SW480 (cell line): Measurements from ENCODE around the gene TULP3.

Experiments
- DNase-seq: peaks from one replicate; pipeline ENCODE4 v3.0.0-alpha.2; 2016; ENCODE audit warnings: low spot score

Gene TULP3

GRCh38 chr12:2930865-2931264 is 40.2 kb downstream of the TULP3 start:
- DNase-seq: no peak

- no peak for DNase-seq
These were observed 42.9 kb downstream of the TULP3 start for GRCh38 chr12:2933586-2933985.

- no peak for DNase-seq
These were observed 43.7 kb downstream of the TULP3 start for GRCh38 chr12:2934371-2934770.

GRCh38 chr12:2936301-2936700 is 45.6 kb downstream of the TULP3 start:
- no peak for DNase-seq

GRCh38 chr12:2937500-2937899 is 46.8 kb downstream of the TULP3 start:
- DNase-seq: no peak

GRCh38 chr12:2939191-2939590 is 48.5 kb downstream of the TULP3 start:
- DNase-seq: no peak

- no peak for DNase-seq
These were observed 49.9 kb downstream of the TULP3 start for GRCh38 chr12:2940564-2940963.

DNA sequence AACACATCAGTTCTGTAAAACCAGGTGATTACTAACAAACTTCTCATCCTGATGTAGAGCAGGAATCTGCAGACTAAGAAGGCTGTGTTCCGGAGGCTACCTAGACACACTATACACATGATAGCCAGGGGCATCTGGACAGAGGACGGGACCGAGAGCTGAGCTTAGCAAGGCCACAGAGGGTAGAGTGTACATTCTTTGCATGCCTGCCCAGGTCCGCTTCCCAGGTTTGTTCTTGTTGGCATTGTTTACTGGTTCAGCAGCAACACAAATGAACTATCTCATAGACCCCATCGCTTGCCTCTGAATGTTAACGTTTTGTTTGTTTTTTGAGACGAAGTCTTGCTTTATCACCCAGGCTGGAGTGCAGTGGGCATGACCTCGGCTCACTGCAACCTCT is 50.8 kb downstream of the TULP3 start:
- no peak for DNase-seq

- peak; percentile 72 for DNase-seq
These were observed 53.8 kb downstream of the TULP3 start for GRCh38 chr12:2944401-2945047.

- DNase-seq: no peak
These were observed 58.7 kb downstream of the TULP3 start for GRCh38 chr12:2949411-2949810.

DNA sequence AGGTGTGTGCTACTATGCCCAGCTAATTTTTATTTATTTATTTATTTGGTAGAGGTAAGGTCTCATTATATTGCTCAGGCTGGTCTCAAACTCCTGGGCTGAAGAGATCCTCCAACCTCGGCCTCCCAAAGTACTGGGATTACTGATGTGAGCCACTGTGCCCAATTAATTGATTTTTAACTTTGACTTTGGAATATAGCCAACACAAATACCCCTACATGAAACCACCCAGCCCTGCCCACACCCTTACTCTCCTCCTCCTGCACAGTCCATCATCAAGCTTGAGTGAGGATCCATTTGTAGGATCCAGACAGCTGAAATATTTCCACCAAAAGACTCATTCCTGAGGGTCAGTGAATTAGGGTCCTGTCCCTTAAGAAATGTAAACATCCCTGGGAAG is 65.2 kb downstream of the TULP3 start:
- DNase-seq: no peak

- DNase-seq: no peak
These were observed 67.2 kb downstream of the TULP3 start for GRCh38 chr12:2957816-2958431.

DNA sequence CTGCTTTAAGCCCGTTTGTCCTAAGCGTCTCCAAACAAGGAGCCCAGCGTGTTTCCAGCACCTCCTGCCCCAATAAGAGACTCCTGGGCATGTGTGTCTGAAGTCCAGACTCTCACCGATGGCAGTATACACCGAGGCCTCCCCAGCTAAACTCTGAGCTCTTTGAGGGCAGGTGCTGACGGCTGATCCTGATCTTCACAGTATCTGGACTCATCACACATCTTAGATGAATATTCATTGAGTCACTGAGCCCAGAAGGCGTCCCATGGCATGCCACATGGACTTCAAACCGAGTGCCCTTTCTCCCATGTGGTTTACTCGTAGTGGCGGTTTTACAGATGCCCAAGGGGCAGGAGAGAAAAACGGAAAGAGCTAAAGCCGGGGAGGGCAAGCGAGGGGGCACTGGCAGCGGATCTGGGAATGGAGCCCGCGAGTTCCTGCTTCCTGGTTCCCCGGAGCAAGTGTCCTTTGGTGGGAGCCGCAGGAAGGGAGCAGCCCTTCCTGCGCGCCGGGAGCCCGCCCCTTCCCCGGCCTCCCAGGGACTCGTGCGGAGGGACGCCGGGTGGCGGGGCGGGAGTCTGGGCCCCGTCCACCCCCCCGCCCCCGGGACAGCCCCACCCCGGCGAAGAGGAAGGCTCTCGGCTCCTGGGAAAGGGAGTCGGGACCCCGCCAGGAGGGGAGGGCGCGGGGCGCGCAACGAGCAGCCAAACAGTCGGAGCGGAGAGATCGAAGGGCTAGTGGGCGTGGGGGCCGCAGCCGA is 67.9 kb downstream of the TULP3 start:
- DNase-seq: peak; percentile 95

GRCh38 chr12:2959192-2959504 is 68.5 kb downstream of the TULP3 start, which contains the start of gene TEAD4:
TEAD4 (plus strand) TSS chr12:2959397.
- peak; percentile 91 for DNase-seq

GRCh38 chr12:2959505-2960389 is 69.1 kb downstream of the TULP3 start:
- peak; percentile 79 for DNase-seq

DNA sequence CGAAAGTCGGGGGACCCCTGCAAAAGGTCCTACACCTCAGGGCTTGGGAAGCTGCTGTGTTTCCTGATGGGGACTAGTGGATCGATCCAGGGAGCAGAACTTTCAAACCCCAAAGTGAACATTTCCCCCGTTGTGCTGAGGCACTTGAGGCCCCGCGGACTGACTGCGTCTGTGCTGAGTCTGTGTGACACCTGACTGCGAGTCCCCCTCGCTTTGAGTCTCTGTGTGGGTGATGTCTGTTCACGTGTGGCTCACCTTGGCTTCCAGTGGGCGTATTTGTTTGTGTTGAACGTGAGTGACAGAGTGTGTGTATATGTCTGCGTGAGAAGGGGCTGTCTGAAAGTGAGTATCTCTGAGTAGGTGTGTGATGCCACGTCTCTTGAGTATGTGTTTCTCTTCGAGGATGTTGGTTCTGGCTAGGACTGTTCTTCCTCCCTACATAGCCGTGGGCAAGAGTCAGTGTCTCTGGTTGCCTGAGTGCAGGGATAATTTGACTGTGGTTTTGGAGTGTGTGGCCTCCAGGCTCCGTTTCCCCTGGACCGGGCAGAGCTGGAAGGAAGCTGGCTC is 69.8 kb downstream of the TULP3 start:
- peak; percentile 65 for DNase-seq

- no peak for DNase-seq
These were observed 70.4 kb downstream of the TULP3 start for GRCh38 chr12:2960996-2961616.

DNA sequence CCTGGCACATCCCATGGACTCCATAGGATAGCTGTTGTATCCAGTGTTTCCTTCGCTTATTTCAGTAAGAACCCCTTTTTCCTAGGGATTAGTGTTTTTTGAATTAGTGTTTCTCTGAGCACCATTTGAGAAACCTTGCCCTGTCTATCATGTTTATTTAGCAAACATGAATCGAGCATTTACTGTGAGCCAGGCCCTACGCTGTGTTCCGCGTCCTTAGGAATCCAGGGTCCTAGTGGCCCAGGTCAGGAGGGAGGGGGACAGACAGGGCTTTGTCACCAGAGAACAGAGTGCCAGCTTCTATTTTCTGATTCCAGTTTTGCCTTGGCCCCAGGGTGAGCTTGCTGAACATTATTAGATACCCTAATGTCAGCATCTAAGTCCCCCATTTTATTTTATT is 71.0 kb downstream of the TULP3 start:
- no peak for DNase-seq

DNA sequence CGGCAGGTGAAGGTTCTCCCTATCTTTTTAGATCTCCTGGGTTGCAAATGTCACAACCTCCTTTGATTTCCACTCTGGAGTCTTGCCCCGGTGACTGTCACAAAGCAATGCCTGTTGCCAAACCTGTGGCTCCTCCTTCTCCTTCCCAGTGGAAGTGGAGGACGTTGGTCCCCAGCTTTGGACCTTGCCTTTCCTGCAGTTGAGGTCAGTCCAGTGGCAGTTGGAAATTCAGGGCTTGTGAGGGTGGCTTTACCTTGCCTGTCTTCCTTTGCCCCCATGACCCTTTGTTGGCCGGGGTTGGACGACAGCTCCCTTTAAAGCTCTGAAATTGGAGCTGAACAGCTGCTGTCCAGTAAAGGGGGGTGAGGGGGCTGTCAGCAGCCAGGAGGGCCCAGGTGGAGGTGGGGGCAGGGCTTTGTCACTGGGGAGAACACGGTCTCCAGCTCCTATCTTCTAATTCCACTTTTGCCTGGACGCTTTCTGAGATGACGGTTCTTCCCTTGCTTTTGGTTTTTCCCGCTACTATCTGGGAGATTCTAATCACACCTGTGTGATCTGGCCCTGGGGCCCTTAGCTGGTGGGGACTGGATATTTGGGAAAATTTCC is 72.6 kb downstream of the TULP3 start:
- DNase-seq: no peak

DNA sequence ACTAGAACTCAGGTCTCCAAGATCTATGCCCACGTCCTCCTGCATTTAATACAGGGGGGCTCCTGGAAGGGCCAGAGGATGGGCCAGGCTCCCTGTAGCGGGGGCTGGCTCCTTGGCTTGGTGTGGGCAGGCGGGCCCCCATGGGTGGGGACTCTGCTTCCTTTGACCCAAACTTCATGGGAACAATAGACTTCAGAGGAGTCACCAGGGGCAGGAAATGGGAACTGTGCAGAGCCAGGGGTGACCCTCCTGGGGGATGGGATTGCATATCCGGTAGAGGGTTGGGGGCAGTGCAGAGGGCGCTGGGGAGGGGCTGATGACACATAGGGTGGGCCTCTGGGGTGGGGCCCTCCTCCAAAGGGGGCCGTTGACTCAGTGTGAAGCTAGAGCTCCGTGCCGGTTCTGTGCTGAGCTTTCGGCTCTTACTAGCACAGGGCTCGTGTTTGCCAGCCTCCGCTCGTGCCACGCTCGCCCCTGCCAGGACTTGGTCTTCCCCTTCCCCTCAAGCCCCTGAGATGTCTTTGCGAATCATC is 73.1 kb downstream of the TULP3 start:
- DNase-seq: no peak

GRCh38 chr12:2967651-2968050 is 77.0 kb downstream of the TULP3 start:
- DNase-seq: no peak
